Stimulated activated CD8-positive, alpha-beta memory T cell treated with anti-CD3 and anti-CD28 coated beads, Interleukin-7, amount 100 ng/mL, for 4 hours (primary cell): Measurements from ENCODE around the gene TMEM11.

Source experiments
- DNase-seq, 2 donors: peaks; one replicate each; pipeline ENCODE4 v3.0.0-alpha.2; 2020; ENCODE audit warnings: low read depth in 2 of 2

The TMEM11 gene

GRCh38 chr17:21186399-21187187 is 27.4 kb downstream of the TMEM11 start:
- no peak for DNase-seq

- DNase-seq, result no peak
Observed at GRCh38 chr17:21185061-21185460, 28.9 kb downstream of the TMEM11 start.

- no peak for DNase-seq
Observed at GRCh38 chr17:21184570-21184969, 29.4 kb downstream of the TMEM11 start.

GRCh38 chr17:21183468-21183867 is 30.5 kb downstream of the TMEM11 start:
- DNase-seq, result no peak

GRCh38 chr17:21177854-21178600 is 35.9 kb downstream of the TMEM11 start:
- no peak for DNase-seq

- DNase-seq, result no peak
Observed at GRCh38 chr17:21177401-21177800, 36.6 kb downstream of the TMEM11 start.

- no peak for DNase-seq
Observed at GRCh38 chr17:21176773-21177395, 37.1 kb downstream of the TMEM11 start.

GRCh38 chr17:21174713-21175112 is 39.2 kb downstream of the TMEM11 start:
- no peak for DNase-seq

- no peak for DNase-seq
Observed at GRCh38 chr17:21174186-21174585, 39.8 kb downstream of the TMEM11 start.

- DNase-seq, result no peak
Observed at GRCh38 chr17:21173543-21173942, 40.4 kb downstream of the TMEM11 start.

- no peak for DNase-seq
Observed at GRCh38 chr17:21172846-21173245, 41.1 kb downstream of the TMEM11 start.

GRCh38 chr17:21171970-21172510 is 41.9 kb downstream of the TMEM11 start:
- no peak for DNase-seq

- no peak for DNase-seq
Observed at GRCh38 chr17:21171309-21171922, 42.5 kb downstream of the TMEM11 start.

- DNase-seq, result no peak
Observed at GRCh38 chr17:21170809-21171208, 43.2 kb downstream of the TMEM11 start.

GRCh38 chr17:21169496-21169895 is 44.5 kb downstream of the TMEM11 start:
- DNase-seq, result no peak

- DNase-seq, result no peak
Observed at GRCh38 chr17:21168555-21168865, 45.5 kb downstream of the TMEM11 start.

- DNase-seq, result no peak
Observed at GRCh38 chr17:21167303-21167702, 46.7 kb downstream of the TMEM11 start.

GRCh38 chr17:21166595-21167210 is 47.3 kb downstream of the TMEM11 start:
- DNase-seq, result no peak

GRCh38 chr17:21165922-21166594 is 47.9 kb downstream of the TMEM11 start:
- DNase-seq, result no peak

- DNase-seq, result no peak
Observed at GRCh38 chr17:21164620-21165019, 49.3 kb downstream of the TMEM11 start.

GRCh38 chr17:21164216-21164615 is 49.7 kb downstream of the TMEM11 start:
- DNase-seq, result no peak
